DMS 273 (cell line): ENCODE results near the gene RAPGEF6.
A peak's percentile ranks its signal among the peaks of the same experiment; 100 is the strongest.
"Not testable (repeated sequence)": the region's sequence is repeated elsewhere in the genome, so short reads cannot be mapped to it uniquely, and the experiment has no call there.

Experiments used
- DNase-seq: peaks from one replicate; lab custom pipeline; 2025; ENCODE audit not compliant: unreplicated experiment; lab: John Stamatoyannopoulos, UW

RAPGEF6 gene

DNA sequence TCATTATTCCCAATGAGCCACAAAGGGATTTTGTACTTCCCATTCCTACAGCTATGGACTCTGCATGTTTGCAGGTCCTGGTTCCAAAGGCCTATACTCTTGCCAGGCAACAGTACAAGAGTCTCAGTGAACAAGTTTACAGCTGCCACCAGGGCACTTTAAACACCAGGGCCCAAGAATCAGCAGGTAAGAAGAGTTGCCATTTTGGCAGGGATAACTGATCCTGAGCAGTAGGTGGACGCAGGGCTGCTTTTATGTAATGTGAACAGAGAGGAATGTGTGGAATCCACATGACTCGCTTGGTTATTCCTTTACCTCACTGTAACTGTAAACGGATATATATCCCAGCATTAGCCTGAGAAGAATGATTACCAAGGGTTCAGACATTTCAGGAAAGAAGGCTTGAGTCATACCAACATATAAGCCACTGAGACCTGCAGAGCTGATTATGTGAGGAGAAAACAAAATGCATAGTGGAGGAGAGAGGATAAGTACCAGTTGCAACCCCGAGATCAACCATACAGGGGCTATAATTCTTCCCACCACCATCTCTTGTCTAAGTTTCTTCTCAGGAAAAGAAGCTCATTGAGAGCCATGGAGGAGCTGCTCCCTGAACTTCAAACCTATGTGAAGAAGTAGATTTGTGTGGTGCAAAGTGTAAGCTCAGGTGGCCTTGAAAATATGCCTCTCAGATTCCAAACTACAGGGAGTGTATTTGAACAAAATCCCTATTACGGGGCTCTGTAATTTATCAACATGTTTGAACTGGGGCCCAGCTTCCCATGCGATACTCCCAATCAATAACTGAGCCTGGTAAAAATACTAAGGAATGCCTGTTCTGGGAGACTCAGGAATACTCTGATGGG is 24.6 kb downstream of the RAPGEF6 start:
- no peak for DNase-seq

DNA sequence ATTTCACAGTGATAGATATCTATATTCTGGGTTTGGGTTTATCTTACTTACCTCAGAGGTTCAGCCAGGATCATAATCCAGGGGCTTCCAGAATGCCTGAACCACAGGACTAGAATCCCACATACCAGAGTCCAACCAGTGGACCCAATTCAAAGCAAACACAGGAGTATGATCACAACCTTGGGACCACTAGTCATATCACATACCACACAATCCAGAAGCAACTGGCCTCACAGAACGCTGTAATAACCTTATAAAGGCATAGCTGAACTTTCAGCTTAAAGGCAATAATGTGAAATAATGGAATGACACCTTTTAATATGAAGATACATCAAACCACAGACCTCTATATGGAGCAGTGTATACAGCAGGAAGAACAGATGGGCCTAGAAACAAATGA is 25.3 kb downstream of the RAPGEF6 start:
- no peak for DNase-seq

DNA sequence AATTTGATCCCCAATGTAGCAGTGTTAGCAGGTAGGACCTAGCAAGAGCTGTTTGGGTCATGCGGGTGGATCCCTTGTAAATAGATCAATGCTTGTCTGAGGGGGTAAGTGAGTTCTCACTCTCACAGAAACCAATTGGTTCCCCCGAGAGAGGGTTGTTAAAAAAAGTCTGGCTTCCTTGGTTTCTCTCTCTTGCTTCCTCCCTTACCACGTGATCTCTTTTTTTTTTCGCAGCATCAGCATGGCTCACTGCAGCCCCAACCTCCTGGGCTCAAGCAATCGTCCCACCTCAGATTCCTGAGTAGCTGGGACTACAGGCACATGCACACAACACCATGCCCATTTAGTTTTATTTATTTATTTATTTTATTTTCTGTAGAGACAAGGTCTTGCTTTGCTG is 26.4 kb downstream of the RAPGEF6 start:
- no peak for DNase-seq

DNA sequence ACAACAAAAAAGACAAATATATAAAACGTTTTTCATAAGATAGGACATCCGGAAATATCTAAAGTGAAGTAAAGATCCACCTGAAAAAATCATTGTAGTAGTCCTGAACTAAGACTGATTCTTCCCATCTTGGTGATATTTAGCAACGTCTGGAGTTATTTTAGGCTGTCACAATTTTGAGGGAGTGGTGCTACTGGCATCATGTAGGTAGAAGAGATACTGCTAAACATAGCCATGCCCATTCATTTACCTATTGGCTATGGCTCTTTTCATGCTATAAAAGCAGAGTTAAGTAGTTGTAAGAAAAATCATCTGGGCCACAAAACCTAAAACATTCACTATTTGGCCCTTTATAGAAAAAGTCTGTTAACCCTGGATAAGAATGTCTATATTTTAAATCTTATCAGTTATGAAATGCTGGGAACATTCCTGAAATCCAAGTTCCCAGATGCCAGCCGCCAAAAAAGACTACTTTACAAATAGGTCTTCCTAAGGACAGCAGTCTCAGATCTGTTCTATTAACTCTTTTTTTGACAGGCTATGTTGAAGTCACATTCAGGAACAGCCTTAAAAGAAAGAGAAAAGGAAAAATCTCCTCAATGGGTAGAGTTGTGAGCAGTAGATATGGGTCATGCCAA is 27.0 kb downstream of the RAPGEF6 start:
- no peak for DNase-seq

DNA sequence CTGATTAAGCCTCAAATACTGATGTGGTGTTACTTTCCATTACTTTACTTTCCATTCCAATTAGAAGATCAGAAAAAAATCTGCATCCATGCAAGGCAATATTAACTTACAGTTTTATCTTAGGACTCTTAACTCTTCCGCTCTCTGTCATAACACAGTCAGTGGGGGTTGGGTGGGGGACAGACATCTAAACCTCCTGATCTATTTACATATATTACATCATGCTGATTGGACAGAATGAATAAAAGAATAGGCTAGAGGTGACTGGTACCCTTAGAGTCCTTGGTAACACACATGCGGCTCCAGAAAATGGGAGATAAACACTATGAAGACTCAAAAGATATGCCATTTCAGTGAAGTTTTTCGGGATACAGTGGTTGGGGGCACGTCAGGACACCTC is 27.6 kb downstream of the RAPGEF6 start:
- DNase-seq: no peak

DNA sequence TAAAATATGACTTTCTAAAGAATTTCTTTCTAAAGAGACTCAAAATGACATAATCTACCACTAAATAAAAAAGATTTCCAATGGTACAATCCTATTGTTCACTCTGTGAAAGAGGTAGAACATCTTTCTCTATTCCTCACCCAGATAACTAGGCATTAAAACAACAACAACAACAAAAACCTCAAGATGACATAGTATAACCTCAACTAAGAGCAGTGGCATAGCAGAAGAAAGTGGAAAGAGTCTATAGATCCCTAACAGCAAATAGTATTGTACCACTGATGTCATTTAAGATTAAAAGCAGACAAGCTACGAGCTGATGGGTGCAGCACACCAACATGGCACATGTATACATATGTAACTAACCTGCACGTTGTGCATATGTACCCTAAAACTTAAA is 29.9 kb downstream of the RAPGEF6 start:
- DNase-seq: no peak

DNA sequence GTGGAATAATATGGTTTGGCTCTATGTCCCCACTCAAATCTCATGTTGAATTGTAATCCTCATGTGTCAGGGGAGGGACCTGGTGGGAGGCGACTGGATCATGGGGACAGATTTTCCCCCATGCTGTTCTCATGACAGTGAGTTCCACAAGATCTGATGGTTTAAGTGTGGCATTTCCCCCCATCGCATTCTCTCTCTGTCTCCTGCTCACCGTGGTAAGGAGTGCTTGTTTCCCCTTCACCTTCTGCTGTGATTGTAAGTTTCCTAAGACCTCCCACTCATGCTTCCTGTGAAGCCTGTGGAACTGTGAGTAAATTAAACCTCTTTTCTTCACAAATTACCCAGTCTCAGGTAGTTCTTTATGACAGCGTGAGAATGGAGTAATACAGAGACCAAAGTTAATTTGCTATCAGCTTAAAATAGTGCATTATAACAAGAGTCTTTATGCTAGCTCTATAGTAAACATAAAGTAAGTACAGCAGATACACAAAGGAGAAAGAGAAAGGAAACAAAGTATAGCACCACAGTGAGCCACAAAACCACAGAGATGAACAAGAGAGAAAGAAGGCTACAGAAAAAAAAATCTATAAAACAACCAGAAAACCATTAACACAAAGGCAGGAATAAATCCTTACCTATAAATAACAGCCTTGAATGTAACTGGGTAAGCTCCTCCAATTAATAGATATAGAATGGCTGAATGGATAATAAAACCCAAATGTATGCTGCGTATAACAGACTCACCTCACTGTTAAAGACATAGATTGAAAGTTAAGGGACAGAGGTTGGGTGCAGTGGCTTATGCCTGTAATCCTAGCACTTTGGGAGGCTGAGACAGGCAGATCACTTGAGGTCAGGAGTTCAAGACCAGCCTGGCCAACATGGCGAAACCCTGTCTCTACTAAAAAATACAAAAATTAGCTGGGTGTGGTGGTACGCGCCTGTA is 39.7 kb downstream of the RAPGEF6 start:
- no peak for DNase-seq

DNA sequence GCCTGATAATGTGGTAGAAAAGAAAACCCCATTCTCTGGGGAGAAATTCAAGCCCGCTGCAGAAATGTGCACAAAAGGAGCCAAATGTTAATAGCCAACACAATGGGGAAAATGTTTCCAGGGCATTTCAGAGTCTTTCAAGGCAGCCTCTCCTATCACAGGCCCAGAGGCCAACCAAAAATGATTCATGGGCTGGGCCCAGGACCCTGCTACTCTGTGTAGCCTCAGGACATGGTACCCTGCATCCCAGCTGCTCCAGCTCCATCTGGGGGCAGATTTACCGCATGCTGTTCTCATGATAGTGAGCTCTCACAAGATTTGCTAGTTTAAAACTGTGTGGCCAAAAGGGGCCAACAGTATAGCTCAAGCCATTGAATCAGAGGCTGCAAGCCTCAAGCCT is 41.1 kb downstream of the RAPGEF6 start:
- no peak for DNase-seq

DNA sequence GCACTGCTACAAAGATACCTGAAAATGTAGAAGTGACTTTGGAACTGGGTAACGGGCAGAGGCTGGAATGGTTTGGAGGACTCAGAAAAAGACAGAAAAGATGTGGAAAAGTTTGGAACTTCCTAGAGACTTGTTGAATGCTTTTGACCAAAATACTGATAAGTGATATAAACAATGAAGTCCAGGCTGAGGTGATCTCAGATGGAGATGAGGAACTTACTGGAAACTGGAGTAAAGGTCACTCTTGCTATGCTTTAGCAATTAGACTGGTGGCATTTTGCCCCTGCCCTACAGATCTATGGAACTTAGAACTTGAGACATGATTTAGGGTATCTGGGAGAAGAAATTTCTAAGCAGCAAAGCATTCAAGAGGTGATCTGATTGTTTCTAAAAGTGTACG is 41.6 kb downstream of the RAPGEF6 start:
- DNase-seq: not testable (repeated sequence)

DNA sequence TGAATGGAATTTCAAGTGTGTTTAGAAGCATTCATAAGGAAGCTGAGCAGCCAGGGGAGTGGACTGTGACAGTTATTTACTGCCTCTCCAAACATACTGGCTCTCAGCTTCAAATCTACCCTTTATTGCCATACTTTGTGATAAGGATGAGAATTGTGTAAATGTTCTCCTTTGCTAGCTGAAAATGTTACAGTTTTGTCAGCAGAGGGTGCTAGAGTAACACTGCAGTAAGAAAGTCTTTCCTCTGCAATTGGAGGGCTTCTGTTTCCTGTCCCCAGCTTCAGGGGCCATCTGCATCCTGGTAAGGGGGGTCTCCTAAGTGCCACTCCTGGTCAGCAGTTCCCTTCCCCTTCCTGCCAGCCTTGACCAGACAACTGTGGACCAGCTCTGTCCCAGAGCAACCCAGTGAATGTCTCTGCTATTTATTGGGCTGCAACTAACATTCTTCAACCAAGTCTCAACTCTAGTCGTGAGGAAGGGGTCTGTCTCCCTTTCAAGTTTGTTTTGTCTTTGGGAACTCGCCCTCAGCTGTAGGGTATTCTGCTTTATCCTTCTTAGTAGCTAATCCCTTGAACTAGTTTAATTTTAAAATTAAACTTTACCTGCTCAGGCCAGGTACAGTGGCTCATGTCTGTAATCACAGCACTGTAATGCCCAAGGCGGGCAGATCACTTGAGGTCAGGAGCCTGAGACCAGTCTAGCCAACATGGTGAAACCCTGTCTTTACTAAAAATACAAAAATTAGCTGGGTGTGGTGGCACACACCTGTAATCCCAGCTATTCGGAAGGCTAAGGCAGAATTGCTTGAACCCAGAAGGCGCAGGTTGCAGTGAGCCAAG is 45.3 kb downstream of the RAPGEF6 start:
- peak; percentile 64 for DNase-seq

DNA sequence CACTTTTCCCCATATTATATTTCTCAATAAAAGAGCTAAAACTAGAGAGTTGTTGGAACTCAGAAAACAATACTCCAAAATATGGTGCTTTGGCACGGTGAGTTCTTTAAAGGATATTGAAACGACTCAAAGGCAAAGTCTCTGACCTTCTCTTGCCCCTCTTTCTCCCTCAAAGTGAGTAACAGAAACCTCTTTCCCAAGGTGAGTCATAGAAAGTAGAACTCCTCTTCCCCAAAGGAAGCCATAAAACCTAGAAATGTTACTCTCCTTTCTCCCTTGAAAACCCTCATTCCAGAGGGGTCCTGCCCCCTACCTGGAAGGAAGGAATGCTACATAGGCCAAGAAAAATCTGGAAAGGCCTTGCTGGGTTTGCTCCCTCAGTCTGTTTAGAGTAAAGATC is 47.5 kb downstream of the RAPGEF6 start:
- DNase-seq: no peak

DNA sequence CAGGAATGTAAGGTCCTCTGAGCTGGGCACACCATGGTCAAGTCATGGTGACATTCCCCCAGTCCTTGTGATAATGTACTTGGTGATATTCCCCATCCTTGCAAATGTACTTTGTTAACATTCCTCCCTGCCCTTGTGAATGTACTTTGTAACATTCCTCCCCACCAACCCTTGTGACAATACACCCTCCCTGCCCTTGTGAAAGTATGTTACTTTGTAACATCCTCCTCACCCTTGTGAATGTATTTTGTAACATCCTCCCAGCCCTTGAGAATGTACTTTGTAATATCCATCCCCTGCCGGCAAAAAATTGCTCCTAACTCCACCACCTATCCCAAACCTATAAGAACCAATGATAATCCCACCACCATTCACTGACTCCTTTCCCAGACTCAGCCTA is 53.3 kb downstream of the RAPGEF6 start:
- no peak for DNase-seq

DNA sequence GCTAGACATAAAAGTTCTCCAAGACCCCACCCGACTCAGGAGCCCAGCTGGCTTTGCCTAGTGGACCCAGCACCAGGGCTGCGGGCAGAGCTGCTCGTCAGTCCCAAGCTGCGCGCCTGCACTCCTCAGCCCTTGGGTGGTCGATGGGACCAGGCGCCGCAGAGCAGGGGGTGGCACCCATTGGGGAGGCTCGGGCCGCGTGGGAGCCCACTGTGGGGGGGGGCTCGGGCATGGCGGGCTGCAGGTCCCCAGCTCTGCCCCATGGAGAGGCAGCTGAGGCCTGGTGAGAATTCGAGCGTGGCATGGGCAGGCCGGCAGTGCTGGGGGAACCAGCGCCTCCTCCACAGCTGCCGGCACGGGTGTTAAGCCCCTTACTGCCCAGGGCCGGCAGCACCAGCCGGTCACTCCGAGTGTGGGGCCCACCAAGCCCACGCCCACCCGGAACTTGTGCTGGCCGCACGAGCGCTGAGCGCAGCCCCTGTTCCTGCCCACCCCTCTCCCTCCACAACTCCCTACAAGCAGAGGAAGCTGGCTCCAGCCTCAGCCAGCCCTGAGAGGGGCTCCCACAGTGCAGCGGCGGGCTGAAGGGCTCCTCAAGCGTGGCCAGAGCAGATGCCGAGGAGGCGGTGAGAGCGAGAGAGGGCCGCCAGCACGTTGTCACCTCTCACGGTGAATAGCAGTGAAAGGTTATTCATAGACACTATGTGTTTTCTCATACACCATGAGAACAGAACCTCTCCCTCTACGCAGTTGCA is 54.9 kb downstream of the RAPGEF6 start:
- no peak for DNase-seq

DNA sequence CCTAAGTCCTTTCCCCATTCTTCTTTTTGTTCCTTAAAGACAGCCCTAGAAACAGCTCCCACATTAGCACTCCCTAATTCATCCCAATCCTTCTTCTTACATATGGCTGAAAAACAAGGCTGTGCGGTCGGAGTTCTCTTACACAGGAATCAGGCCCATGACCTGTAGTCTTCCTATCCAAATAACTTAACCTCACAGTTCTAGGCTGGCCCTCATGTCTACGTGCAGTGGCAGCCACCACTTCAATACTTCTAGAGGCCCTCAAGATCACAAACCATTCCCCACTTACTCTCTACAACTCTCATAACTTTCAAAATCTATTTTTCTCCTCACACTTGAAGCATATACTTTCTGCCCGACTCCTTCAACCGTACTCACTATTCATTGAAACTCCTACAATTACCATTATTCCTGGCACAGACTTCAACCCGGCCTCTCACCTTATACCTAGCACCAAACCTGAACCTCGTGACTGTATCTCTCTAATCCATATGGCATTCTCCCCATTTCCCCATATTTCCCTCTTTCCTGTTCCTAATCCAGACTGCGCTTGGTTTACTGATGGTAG is 59.3 kb downstream of the RAPGEF6 start:
- no peak for DNase-seq

DNA sequence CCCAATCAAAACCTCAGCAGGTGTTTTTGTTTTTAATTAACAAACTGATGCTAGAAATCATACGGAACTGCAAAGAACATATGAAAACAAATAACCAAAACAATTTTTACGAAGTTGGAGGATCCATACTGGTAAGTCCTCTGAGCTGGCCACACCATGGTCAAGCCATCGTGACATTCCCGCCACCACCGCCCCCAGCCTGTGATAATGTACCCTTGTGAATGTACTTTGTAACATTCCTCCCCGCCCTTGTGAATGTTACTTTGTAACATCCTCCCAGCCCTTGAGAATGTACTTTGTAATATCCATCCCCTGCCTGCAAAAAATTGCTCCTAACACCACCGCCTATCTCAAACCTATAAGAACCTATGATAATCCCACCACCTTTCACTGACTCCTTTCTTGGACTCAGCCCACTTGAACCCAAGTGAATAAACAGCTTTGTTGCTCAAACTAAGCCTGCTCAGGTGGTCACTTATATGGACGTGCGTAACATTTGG is 63.3 kb downstream of the RAPGEF6 start:
- DNase-seq: no peak

DNA sequence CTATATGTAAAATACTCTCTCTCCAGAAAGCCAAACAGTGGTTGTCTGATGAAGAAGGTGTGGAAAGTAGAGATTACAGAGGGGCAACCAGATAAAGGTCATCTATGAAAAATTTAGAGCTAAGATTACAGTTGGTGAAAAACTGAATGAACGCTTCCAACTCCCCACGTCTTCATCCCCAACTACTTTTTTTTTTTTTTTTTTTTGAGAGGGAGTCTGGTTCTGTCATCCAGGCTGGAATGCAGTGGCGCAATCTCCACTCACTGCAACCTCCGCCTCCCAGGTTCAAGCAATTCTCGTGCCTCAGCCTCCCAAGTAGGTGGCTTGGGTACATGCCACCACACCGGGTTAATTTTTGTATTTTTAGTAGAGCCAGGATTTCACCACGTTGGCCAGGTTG is 64.3 kb downstream of the RAPGEF6 start:
- no peak for DNase-seq

DNA sequence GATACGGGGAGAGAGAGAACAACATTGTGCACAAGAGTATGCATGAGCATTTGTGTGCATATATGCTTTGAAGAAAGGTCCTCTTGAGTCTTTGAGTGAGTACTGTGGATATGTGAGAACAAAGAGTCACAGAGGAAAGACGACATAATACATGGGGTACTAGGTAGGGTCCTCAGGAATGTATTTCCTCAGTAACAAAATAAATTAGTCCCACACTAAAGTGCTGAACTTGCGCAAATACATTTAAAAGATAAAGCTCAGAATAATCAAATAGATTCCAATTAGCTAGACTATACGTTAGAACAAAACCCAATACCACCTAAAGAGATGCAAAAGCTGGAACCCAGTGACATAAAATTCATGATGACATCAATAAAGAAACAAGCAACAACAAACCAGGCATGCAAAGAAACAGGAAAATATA is 70.8 kb downstream of the RAPGEF6 start:
- DNase-seq: no peak

DNA sequence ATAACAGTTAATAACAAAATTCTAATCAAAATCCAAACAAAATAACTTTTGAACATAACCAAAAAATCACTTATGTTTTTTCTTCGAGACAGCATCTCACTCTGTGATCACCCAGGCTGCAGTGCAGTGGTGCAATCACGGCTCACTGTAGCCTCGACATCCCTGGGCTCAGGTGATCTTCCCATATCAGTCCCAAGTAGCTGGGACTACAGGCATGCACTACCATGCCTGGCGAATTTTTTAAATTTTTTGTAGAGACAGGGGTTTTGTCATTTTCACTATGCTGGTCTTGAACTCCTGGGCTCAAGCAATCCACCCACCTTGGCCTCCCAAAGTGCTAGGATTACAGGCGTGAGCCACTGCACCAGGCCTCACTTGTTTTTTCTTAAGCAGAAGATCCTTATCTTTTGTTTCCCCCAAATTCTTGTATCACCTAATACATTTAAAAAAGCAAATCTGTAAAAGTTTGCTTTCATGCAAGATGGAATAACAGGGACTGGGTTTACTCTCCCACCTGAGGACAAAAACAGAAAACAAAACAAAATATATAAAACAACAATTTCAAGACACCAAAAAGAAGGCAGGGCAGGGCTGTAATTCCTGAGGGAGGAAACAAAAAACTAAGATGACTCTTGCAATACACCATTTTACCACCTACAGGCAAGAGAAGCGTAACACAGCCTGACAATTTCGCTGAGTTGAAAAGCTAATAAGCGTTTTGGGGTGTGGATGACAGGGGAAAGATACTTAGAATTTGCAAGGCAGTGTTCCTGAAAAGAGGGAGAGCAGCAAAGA is 71.4 kb downstream of the RAPGEF6 start:
- peak; percentile 13 for DNase-seq

DNA sequence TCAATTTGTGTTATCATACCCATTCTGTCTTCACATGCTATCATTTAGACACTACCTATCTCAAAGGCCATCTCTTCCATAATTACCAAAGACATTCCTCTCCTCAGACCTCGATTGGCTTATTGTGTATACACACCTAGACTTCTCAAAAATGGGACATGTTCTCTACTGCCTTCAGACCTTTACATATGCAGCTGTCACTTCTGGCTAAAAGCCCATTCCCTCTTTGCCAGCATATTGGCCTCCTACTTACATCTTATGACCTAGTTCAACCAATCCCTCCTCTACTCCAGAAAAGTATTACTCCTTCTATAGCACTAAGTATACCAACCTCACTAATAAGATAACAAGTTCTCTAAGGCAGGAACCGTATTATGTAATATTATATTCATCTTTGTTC is 84.4 kb downstream of the RAPGEF6 start:
- DNase-seq: peak; percentile 77
